ENCODE results near the gene HTR2A.
A peak's percentile ranks its signal among the peaks of the same experiment; 100 is the strongest.
"Not testable (repeated sequence)": the region's sequence is repeated elsewhere in the genome, so short reads cannot be mapped to it uniquely, and the experiment has no call there.

Gene HTR2A

DNA sequence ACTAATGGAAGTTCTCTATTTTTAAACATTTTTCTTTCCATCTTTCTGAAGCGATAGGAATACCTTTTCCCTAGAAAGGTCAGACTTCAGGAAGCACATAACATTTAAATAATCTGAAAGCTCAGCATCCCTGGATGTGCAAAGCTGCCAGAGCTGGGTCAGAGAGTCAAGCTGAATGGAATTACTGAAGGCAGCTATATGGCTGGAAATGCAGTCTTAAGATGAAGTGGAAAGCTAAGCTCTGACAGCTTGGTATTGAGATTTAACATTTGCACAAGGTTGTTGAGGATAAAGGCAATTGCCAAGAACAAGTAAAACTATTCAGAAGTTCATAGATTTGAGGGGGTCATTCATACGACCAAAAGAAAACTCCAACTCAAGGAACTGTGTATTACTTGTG lies 28.8 kb downstream of the HTR2A start:
- no peak for DNase-seq

DNA sequence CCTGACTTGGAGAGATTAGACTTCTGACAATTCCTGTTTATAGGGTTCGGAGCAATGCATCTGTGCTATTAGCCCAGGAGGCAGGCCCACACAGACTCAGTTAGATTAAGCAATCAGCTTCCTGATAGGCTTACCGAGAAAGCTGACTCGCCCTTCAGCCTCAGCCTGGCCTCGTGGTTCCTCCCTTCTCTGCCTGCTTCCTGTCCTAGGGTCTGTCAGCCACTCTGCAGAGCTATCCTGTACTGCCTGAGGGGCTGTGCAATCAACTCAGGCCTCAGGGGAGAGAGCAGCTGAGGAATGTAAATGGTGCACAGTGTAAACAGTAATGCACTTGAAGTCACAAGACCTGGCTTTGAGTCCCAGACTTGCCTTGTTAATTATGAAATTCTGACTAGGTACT lies 30.7 kb downstream of the HTR2A start:
- no peak for DNase-seq

DNA sequence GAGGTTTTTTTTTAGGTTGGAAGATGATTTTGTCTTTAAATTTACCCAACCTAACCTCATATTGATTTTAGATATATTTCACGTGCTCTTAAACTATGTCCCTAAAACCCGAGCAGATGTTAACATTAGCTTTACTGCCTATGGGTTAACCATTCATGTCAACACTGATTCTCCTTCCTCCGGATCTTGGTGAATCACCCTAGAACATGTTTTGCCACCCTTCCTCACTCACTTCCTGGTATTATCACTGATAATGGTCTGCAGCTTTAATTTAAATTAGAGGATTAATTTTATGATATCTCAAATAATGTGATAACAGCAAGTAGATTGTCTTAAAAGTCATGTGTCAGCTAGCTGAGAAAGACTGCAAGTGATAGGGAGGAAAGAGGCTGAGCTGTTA lies 31.9 kb downstream of the HTR2A start:
- no peak for DNase-seq

DNA sequence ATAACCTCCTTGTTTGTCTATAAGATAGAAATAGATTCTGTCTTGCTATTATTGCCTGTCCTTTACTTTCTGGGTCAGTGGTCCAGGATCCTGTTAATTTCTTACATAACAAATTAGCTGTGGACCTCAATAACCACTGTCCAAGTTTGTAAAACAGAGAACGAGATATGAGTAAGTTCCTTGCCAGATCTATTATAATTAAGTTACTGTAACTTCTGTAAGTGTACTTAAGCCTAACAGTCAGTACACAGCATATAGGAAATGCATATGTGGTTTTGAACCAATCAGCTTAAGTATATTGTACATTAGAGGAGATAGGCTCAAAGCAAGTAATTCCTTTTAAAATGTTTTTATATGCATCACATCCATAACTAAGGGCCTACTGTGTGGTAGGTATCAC lies 34.9 kb downstream of the HTR2A start:
- DNase-seq = no peak

DNA sequence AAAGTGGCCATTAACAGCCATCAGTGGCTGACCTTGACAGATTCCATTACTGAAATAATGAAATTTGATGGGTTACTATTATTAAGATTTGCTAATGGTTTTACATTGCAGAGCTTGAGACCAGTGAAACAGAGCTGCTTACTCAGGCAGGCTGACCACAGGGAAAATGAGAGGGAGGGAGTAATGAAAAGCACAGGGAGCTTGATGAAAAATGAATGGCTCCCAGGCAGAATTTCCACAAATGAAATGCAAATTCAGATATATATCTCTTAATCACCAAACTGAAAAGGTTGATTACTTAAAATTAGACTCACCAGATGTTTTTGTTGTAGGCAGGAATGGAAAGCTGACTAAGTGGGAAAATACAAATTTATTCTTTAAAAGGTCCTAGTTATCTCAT lies 36.1 kb downstream of the HTR2A start:
- DNase-seq = no peak

DNA sequence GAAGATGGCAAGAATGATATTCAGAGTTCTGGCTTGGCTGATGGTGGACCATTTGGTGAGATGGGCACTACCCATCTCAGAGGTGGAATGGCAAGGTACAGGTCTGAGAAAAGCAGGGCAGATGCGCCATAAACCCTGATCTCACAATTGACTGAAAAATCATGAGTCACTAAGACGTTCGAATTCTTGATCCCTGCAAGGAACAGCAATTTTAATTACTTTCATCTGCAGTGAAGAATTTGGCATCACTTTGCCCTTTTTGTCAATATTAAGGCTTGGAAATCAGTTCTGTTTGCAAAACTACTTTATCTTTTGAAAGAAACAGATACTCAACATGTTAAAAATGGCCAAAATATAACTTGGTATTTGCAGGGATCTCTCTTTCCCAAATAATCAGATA lies 38.1 kb downstream of the HTR2A start:
- no peak for DNase-seq

DNA sequence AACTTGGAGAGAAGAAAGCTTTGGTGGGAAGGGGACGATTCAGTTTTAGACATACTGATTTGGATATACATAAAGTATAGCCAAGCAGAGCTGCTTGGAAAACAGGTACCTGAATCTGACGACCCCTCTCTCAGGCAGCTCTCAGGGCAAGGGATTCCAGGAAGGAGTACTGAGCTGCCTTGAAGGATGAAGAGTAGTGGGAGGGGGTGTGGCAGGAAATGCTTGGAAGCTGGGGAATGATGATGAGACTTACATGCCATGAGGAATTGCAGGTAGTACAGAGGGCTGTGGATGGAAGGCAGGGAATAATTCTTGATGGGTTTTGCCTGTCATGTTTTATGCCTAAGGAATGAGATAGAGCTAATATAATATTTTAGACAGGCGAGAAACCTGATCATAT lies 38.7 kb downstream of the HTR2A start:
- no peak for DNase-seq

DNA sequence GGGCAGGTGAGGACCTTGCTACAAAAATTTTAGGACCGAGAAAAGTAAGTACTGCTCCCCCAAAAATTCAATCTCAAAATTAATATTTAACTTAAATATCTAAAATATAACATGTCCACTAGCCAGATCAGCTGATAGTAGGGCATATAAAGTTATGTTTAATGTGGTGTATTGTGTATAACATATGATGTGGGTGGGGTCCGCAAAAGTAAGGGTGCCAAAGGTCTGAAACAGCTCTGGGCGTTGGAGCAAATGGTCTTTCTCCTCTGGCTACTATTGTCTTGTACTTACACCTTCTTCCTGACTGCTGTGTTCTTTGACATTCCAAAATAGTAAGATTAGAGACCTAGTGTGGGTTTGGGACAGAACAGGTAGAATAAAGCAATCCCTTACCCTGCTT lies 41.2 kb downstream of the HTR2A start:
- DNase-seq = no peak

DNA sequence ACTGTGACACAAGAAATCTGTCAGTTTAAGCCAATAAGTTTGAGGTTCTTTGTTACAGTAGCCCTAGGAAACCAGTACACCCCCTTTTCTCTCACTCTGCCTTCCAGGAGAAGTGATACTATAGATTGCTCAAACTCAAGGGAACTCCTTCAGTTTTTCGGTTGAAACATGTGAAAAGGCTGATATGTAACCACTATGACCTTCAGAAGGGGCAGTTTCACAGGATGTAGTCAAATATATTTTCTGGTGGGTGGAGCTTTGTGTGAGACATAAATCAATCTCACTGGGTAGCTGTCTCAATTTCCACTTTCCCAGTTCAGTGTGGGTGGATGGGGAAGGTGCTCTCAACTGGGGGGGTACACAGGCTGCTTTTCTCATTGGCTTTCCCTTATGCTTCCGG lies 41.7 kb downstream of the HTR2A start:
- DNase-seq = no peak

DNA sequence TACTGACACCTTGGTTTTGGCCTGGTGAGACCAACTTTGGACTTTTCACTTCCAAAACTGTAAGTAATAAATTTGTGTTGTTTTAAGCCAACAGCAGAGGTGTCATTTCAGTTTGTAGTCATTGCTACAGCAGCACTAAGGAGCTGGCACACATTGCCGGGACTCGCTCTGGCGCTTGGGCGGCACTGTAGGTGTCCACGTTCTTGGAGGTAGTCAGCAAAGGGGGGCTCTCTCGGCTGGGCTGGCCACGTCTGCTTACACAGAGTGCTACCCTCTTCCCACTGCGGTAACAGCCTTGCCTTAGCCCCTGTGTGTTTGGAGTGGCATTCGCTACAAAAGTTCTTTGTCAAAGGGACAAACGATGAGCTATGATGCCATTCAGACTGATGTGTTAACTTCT lies 44.7 kb downstream of the HTR2A start:
- no peak for DNase-seq

DNA sequence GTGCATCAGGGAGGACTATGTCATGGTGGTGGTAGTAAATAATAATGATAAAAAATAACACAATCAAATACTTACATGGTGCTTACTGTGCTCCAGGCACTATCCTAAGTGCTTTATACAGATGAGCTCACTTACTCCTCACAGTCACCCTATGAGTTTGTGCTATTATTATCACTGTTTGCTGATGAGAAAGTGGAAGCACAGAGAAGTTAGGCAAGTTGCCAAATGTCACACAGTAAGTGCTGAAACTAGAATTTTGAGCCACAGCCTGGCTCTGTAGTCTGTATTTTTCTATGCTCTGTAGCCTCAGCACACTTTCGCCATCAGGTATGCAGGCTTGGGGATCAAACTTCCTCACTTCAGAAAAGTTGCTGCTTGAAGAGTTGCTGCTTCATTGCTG lies 46.6 kb downstream of the HTR2A start:
- DNase-seq = no peak

DNA sequence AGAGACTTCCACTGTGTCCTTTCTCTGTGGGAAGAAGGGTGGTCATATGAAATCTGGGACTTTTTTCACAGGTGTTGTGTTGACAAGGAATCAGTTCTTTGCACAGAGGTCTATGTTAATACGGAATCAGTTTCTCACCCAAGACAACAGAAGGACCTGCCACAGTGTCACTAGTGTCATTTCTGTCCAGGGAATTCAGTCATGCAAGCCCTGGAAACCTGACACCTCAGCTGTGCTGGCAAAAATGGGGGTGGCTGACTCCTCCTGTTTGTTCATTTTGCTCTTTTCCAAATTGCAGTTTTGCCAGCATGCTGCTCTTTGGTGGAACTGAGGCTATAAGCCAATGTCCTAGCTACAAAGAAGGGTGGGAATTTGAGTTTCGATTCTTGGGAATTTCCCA lies 50.1 kb downstream of the HTR2A start:
- no peak for DNase-seq

DNA sequence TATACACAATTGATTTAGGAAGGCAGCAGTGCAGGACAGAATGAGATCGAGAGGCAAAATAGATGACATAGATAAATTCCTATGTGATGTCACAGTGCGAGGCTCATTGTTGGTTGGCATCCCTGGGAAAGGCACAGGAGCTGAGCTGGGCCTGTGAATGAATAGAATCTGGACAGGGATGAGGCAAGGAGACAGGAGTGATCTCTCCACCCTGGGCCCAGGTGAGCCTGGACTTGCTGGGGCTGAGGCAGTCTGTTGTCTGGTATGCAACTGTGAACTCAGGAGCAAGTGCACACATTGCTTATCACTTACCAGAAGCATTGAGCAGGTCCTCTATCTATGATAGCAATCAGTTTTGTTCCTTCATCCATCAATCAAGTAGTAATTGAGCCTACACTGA lies 51.7 kb downstream of the HTR2A start:
- no peak for DNase-seq

DNA sequence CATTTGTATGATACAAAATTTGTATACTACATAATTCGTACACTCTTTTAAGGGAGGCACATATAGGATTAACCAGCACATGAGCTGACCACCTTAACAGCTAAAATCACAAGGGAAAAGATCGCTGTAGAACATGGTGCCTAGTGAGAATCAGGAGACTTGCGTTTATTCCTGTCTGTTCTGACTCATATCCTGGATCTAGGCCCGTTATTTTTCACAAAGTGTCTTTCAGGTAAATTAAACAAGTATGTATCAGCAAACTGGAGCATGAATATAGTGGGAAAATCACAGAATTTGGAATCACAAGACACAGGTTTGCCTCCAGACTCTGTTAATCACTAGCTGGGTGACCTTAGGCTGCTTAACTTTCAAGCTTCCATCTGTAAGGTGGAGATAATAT lies 52.4 kb downstream of the HTR2A start:
- no peak for DNase-seq

DNA sequence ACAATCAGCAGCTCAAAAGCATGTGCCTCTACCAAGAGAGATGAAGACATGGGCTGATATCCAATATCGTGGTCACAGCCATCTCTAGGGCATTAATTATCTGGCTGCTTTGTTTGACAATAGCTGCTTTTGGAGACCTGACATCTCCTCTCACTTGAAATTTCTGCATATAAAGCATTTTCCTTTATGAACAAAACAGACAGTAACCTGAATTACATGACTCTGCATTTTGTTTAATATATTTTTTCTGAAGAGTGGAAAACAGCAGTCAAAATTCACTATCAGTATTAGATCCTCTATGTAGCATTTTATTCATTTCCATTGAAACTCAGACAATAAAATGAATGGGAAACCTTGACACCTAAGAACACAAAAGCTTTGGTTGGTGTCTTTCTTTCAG lies 57.5 kb downstream of the HTR2A start:
- DNase-seq = no peak

DNA sequence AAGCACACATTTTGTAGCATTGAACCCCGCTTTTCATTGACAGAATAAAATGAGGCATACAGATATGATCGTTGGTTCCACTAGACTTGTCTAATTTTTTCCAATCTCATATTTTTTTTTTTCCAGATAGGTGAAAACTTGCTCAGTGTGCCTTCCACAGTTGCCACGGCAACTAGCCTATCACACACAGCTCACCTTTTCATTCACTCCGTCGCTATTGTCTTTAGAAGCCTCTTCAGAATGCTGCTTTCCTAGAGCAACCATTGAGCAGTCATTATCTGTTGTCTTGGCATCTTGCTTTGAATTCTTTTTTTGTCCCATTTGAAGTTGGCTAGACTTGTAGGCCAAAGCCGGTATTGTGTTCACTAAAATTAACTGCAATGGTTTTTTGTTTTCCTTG lies 62.2 kb downstream of the HTR2A start:
- no peak for DNase-seq

DNA sequence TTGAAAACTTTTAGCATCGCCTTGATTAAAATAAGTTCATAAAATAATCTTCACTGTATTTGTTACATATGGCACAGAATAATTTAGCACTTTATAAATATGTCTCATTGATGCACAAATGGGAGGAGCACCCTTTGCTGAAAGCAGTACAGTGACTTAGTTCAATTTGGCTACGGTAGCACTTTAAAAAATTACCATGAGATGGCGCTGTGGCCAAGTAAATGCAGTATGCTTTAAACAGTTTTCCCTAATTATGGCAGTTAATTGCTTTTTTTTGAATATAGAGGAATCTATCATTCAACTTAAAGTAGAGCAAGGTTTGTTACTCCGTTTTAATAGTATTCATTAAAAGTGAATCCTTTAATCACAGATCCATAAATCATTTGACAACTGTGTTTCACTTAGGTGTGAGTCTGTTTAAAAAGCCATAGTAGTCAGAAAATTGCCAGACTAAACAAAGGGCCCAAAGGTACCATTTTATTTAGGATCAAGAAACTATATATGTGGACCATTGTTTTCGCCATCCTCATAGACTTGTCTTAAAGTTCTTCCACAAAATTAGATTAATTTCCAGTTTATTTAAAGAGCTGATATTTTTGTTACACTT lies 65.2 kb downstream of the HTR2A start:
- DNase-seq = peak; percentile 2

DNA sequence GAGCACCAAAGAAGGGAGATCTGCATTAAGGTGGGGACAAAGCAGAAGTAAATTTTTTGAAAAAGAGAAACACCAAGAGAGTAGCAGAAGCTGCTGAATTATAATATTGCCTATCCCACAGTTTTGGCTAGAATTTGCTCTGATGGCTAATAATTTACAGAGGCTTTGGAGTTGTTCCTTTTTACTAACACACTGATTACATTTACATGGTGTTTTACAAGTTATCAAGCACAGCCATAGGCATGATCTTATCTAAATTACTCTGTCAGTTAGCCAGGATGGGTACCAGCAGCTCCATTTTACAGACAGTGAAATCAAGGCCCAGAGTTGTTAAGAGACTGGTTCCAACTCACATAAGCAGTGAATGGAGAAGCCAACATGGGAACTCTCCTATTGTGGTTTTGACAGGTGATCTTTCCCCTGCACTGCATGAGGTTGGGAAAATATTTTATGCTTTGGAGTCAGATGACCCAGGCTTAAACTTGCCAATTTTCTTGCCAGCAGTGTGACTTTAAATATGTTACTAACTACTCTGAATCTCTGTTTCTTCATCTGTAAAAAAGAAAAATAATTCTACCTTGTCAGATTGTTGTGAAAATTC lies 66.3 kb downstream of the HTR2A start:
- no peak for DNase-seq

DNA sequence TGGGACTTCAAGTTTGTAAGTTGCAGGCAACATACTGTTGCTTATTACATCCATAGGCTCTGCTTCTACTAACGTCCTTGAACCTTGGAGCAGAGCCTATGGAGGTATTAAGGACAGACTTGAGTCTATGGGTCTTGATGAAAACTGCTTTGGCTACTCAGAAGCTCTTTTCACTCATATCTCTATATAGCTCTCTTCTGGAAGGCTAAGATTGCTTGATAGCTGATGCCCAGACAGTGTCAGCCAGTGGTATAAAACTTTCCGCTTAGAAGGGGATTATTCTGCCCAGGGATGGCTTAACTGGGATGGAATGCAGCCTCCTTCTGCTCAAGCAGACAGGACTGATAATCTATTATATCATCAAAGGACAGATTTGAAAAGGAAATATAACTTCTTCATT lies 74.3 kb downstream of the HTR2A start:
- DNase-seq = no peak

DNA sequence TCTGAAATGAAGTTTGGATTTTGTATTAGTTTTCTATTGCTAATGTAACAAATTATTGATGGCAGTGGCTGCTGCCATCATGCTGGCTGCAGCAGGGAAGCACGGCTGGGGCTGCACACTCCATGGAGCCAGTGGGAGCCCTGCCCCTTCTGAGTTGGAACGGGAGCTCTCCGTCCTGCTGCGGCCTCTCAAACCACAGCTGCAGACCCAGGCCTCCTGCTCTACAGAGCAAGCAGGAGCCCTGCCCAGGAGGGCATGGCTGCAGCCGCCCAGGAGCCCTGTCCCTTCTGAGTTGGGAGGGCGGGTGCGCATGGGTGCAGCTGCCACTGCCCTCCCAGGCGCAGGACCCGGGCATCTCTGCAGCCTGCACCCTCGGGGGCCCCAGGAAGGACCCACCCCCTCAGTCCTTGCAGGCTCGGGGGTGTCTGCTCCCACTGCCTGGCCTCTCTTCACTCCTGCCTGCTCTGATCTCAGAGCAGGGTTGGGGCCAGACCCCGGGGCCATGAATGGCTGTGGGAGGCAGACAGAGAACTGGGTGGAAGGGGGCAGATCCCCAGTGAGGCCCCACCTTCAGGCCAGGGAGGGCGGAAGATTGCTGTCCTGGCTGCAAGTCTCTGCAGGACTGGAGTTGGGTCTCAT lies 78.9 kb downstream of the HTR2A start:
- DNase-seq = no peak

DNA sequence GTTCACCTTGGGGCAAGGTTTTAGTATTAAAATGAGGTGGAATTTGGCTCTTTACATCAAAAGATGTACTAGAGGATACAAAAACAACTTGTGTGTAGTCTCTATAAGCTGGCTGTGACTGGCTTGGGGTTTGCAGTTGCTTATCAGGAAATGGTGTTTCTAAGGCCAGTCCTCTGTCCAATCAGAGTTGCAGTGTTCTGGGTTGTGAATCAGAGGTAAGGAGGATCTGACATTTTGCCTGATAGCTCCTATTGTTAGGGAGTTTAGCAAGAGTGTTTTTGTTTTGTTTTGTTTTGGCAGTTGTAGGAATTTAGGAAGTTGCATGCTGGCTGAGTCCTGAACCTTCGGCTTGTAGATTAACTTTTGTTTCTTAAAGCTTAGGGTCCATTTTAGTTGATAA lies 79.8 kb downstream of the HTR2A start:
- no peak for DNase-seq

DNA sequence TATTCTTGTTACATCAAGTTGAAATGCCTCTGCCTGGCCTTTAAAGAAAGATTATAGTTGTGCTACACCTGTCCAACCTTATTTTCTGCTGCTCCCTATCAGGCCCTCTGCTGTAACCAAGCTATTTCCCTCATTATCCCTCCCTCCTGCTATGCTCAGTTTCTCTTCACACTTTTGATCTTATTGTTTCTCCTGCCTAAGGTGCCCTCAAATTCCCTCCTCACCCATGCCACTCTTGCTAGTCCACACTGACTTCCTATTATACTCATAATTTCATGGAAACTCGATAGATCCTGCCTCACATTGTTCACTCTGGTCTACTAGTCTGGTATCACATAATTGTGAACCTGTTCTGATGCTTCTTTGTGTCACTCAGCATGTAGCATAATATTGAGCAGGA lies 80.5 kb downstream of the HTR2A start:
- DNase-seq = no peak

DNA sequence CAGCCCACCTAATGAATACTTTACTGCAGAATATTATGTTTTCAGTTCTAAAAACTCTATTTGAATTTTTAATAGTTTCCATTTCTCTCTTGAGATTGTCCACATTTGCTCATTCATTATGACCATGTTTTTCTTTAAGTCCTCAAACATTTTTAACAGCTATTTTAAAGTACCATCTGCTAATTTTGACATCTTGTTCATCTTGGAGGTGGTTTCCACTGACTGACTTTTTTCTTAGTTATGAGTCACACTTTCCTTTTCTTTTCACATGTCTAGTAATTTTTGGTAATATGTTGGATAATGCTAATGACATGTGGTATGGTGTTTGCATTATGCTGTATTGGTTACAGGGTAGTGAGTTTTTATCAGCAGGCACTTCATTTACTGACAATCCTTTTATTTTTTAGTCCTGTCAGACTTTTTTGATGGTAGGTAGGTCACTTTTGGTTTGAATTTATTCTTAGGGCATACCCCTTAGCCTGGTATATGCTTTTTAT lies 84.5 kb downstream of the HTR2A start:
- DNase-seq = no peak

DNA sequence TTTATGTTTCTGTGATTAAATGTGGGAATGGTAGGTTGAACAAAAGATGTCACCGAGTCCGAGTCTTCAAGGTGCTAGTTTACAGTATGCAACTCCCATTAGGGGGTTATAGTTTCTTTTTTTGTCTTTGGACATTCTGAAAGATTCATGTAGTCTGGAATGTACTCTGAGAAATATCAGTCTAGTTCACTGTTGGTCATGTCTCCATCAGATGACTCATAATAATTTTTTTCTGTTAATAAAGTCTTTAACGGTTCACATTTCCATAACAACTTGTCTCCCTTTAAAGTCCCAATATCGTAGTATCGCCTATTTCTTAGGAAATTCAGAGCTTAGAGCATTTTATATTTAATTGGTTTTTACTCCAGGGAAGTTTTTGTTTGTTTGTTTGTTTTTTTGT lies 86.4 kb downstream of the HTR2A start:
- DNase-seq = no peak

DNA sequence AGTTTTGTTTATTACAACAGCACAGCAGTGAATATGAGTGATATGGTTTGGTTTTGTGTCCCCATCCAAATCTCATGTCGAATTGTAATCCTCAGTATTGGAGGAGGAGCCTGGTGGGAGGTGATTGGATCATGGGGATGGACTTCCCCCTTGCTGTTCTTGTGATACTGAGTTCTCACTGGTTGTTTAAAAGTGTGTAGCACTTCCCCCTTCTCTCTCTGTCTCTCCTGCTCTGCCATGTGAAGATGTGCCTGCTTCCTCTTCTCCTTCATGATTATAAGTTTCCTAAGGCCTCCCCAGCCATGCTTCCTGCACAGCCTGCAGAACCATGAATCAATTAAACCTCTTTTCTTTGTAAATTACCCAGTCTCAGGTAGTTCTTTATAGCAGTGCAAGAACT lies 91.9 kb downstream of the HTR2A start:
- not testable (repeated sequence) for DNase-seq

Measured in amniotic stem cell (primary cell).